Measurements from ENCODE around the gene PPP1R12A. TPM values are rescaled to one million over a fixed set of nuclear protein-coding genes. Genes with fewer than 3 reads are reported as not detected.

The PPP1R12A gene
- total and polyA plus RNA-seq, 2 of the 4 experiments (the other 2 are of a cell fraction): 47.7 to 112 TPM

DNA sequence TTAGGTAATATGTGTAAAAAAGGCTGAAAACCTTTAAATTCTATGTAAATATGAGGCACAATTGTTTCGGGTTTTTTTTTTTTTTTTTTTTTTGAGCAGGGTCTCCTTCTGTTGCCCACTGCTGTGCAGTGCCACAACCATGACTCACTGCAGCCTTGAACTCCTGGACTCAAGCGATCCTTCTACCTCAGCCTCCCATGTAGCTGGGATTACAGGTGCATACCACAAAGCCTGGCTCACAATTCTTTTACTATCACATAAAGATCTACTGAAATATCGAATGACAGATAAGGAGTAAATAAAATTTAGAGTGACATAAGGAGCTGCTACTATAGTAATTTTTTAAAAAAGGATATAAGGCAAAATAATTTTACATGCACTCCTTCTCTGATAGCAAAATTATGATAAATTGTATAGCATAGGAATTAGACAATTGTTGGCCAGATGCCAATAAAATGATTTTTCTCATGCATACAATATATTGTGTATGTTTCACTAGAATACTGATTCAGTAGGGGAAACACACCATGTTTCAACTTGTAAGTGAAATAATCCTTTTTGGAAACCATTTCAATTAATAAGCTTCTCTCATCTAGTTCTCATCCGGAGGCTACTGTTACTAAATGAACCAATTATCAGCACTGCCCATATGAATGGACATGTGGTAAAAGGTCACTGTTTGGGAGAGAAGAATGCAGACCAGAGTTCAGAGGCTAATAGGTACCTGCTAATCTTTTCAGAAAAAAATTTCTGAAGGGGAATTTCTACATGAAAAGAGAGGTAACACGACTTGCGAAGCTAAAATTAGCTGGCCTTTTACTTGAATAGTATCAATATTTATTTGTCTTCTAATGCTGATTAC, 108.4 kb downstream of the PPP1R12A start (continued):
- no peak for TF ChIP-seq CEBPB (IDR thresholded peaks at IDR 0.05; ENCODE audit: low read depth, low read length)

DNA sequence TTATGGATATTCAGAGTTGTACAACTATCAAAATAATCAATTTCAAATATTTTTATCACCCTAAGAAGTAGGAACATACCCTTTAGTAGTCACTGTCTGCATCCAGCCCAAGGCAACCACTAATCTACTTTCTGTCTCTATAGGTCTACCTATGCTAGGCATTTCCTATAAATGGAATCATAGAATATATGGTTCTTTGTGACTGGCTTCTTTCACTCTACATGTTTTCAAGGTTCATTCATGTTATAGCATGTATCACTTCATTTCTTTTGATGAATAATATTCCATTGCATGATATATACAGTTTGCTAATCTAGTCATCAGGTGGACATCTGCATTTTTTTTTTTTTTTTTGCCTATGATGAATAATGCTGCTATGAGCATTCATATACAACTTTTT, 112.4 kb downstream of the PPP1R12A start:
- H3K4me1 ChIP-seq (ENCODE audit: control insufficient read depth, insufficient read depth, low read length): no peaks in the 10 kb centered on the region
- no peak overlapping the region for H4K91ac ChIP-seq (ENCODE audit: insufficient read depth, low read depth, low read length)
- no peak overlapping the region for H2BK20ac ChIP-seq (ENCODE audit: low read depth, low read length)
- H2BK5ac ChIP-seq (ENCODE audit: low read depth, low read length, poor library complexity, severe bottlenecking): no peak overlapping the region
- no peak overlapping the region for H2AK9ac ChIP-seq (replicated peaks; ENCODE audit: low read depth, low read length, poor library complexity)
- H2BK120ac ChIP-seq (ENCODE audit: low read depth, low read length): no peak overlapping the region
- ATAC-seq (ENCODE audit: low read depth) (no peak), DNase-seq (no peak)
- H3K18ac ChIP-seq (ENCODE audit: low read depth, low read length): no peak overlapping the region
- no peak overlapping the region for H2AK5ac ChIP-seq (ENCODE audit: low read depth, low read length)
- intact Hi-C loops (cut with micrococcal nuclease) (loop anchor here (10.0 kb wide), 1 partner anchor 112 kb away; the partner anchor contains the start of gene PPP1R12A), in situ Hi-C loops (cut with MboI; ENCODE audit: low sequenced_read_pairs) (no loop called here), dilution Hi-C loops (cut with HindIII; ENCODE audit: low sequenced_read_pairs, unreplicated experiment) (no loop called here)
- no TSS peak for BruUV-seq (replicated peaks)
- H4K20me1 ChIP-seq (ENCODE audit: insufficient read depth, low read length): no peaks in the 10 kb centered on the region
- peaks cover 12% of the 10 kb centered on the region for H3K36me3 ChIP-seq (ENCODE audit: control insufficient read depth, insufficient read depth, low read length)
- H3K4ac ChIP-seq (ENCODE audit: low read depth, low read length): no peak overlapping the region
- H4K8ac ChIP-seq (ENCODE audit: low read depth in 2 of 2, low read length in 2 of 2): no peak overlapping the region
- no peak overlapping the region for H4K5ac ChIP-seq (ENCODE audit: low read depth, low read length)
- no peak overlapping the region for H3K4me3 ChIP-seq (ENCODE audit: insufficient read depth, low read depth, low read length)
- TF ChIP-seq, protein P1, sequence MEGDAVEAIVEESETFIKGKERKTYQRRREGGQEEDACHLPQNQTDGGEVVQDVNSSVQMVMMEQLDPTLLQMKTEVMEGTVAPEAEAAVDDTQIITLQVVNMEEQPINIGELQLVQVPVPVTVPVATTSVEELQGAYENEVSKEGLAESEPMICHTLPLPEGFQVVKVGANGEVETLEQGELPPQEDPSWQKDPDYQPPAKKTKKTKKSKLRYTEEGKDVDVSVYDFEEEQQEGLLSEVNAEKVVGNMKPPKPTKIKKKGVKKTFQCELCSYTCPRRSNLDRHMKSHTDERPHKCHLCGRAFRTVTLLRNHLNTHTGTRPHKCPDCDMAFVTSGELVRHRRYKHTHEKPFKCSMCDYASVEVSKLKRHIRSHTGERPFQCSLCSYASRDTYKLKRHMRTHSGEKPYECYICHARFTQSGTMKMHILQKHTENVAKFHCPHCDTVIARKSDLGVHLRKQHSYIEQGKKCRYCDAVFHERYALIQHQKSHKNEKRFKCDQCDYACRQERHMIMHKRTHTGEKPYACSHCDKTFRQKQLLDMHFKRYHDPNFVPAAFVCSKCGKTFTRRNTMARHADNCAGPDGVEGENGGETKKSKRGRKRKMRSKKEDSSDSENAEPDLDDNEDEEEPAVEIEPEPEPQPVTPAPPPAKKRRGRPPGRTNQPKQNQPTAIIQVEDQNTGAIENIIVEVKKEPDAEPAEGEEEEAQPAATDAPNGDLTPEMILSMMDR (conservative IDR thresholded peaks at IDR 0.05; ENCODE audit: low read depth, low read length): no peak
- TF ChIP-seq NFE2L2 (IDR thresholded peaks at IDR 0.05; ENCODE audit: low read depth, low read length): no peak
- TF ChIP-seq POLR2A (IDR thresholded peaks at IDR 0.05; ENCODE audit: low read depth, low read length): no peak
- no peak for TF ChIP-seq SMC3 (IDR thresholded peaks at IDR 0.05; ENCODE audit: low read depth, low read length)
- TF ChIP-seq MAZ (IDR thresholded peaks at IDR 0.05; ENCODE audit: borderline replicate concordance, low read depth, low read length): no peak
- TF ChIP-seq RCOR1 (IDR thresholded peaks at IDR 0.05; ENCODE audit: insufficient replicate concordance, low read length): no peak
- TF ChIP-seq CEBPB (IDR thresholded peaks at IDR 0.05; ENCODE audit: low read depth, low read length): no peak
- TF ChIP-seq, protein P2, sequence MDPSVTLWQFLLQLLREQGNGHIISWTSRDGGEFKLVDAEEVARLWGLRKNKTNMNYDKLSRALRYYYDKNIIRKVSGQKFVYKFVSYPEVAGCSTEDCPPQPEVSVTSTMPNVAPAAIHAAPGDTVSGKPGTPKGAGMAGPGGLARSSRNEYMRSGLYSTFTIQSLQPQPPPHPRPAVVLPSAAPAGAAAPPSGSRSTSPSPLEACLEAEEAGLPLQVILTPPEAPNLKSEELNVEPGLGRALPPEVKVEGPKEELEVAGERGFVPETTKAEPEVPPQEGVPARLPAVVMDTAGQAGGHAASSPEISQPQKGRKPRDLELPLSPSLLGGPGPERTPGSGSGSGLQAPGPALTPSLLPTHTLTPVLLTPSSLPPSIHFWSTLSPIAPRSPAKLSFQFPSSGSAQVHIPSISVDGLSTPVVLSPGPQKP (IDR thresholded peaks at IDR 0.05; ENCODE audit: borderline replicate concordance, low read depth, low read length): no peak
- TF ChIP-seq FOS (IDR thresholded peaks at IDR 0.05; ENCODE audit: low read depth, low read length): no peak
- no peak for TF ChIP-seq BHLHE40 (IDR thresholded peaks at IDR 0.05; ENCODE audit: low read depth, low read length)
- TF ChIP-seq, protein P3, sequence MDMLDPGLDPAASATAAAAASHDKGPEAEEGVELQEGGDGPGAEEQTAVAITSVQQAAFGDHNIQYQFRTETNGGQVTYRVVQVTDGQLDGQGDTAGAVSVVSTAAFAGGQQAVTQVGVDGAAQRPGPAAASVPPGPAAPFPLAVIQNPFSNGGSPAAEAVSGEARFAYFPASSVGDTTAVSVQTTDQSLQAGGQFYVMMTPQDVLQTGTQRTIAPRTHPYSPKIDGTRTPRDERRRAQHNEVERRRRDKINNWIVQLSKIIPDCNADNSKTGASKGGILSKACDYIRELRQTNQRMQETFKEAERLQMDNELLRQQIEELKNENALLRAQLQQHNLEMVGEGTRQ (IDR thresholded peaks at IDR 0.05; ENCODE audit: low read depth, low read length): no peak
- H3K9me1 ChIP-seq (ENCODE audit: insufficient read depth, low read length): 0 out of 2 replicates have a peak, but pooled peaks cover 2% of the 10 kb centered on the region
- H3K4me2 ChIP-seq (ENCODE audit: low read depth, low read length): no peak overlapping the region
- H3K79me1 ChIP-seq (ENCODE audit: low read depth in 1 of 2, low read length in 2 of 2): peaks cover 6 to 29% of the 10 kb centered on the region in 2 experiments
- H3K27me3 ChIP-seq (ENCODE audit: control insufficient read depth, insufficient read depth, low read length): no peaks in the 10 kb centered on the region
- CTCF ChIA-PET: no interaction called here
- POLR2A ChIA-PET (ENCODE audit: unreplicated experiment): no interaction called here
- no peaks in the 10 kb centered on the region for H3K9me3 ChIP-seq (ENCODE audit: control insufficient read depth, insufficient read depth, low read length)
- no peak overlapping the region for H2AFZ ChIP-seq (replicated peaks; ENCODE audit: low read length, poor library complexity)
- H3K27ac ChIP-seq (ENCODE audit: insufficient read depth, low read length): no peak overlapping the region
- no peak overlapping the region for H3K14ac ChIP-seq (replicated peaks; ENCODE audit: low read depth, low read length)
- H3K9ac ChIP-seq (ENCODE audit: low read depth, low read length): no peak overlapping the region
- no peak overlapping the region for H3K23ac ChIP-seq (ENCODE audit: low read depth, low read length)
- H2BK15ac ChIP-seq (ENCODE audit: low read depth, low read length): no peak overlapping the region
- H3K56ac ChIP-seq (ENCODE audit: extremely low read depth, insufficient read depth, low read length): no peak overlapping the region
